Ovary (tissue), 9 donors: ENCODE results near the gene TNFRSF19. TPM values are rescaled to one million over a fixed set of nuclear protein-coding genes. Genes with fewer than 3 reads are reported as not detected.

Experiments
- DNase-seq, 5 donors: peaks; one replicate each; pipeline ENCODE4 v3.0.0-alpha.2; 2019 to 2020
- H3K27ac ChIP-seq, 2 donors: fragments of 200-600 bp; one replicate each; pipeline versions ENCODE4 v1.5.1 to v1.8.0; 2019 to 2022
- H3K27me3 ChIP-seq: fragments of 200-600 bp; one replicate; pipeline ENCODE4 v1.8.0; 2022
- H3K36me3 ChIP-seq: fragments of 200-600 bp; sonication (generic); one replicate; pipeline ENCODE4 v1.5.1; 2019
- H3K4me1 ChIP-seq: one replicate; pipeline ENCODE4 v1.8.1; 2013; ENCODE audit warnings: mild to moderate bottlenecking, moderate library complexity; ENCODE audit not compliant: insufficient read depth
- H3K4me3 ChIP-seq: fragments of 200-600 bp; sonication (generic); one replicate; pipeline ENCODE4 v1.5.1; 2017
- H3K9me3 ChIP-seq, 2 donors: fragments of 200-600 bp in 1 of 2; sonication (generic) in 1 of 2; one replicate each; pipeline versions ENCODE4 v1.5.1 to v1.8.1; 2013 to 2019; ENCODE audit warnings: mild to moderate bottlenecking in 1 of 2, moderate library complexity in 1 of 2
- CTCF ChIP-seq, 3 donors: fragments of 450-650 bp in 2 of 3; fragments of 200-600 bp in 1 of 3; IDR thresholded peaks; one replicate each; pipeline versions ENCODE4 v1.5.1 to v1.8.0; 2016 to 2022; ENCODE audit warnings: antibody characterized with exemption in 3 of 3, mild to moderate bottlenecking in 1 of 3
- EP300 ChIP-seq: sonication (generic); formaldehyde crosslinking; IDR thresholded peaks from one replicate; pipeline ENCODE4 v1.6.1; 2017; ENCODE audit warnings: antibody characterized with exemption
- POLR2A ChIP-seq: fragments of 450-650 bp; IDR thresholded peaks from one replicate; pipeline ENCODE4 v1.6.1; 2017; ENCODE audit warnings: antibody characterized with exemption, mild to moderate bottlenecking, moderate library complexity
- WGBS, 3 donors: extraction: QIAGEN DNeasy Blood & Tissue Kit in 1 of 3; methylation state at CpG; one replicate each; pipeline versions ENCODE4 v1.1.5 to v1.1.7; 2013 to 2017; 5-methylcytosine and 5-hydroxymethylcytosine counted together
- intact Hi-C, 4 donors: fragments of 100-400 bp; cut with DNase I; formaldehyde crosslinking; loops; one replicate each; pipeline versions ENCODE4 v1.11.0 to v1.15.1; 2022 to 2023
- polyA plus RNA-seq, 2 donors: library from polyadenylated mRNA; stranded (reverse); fragments of 200-250 nt in 1 of 2; fragments of 350-450 nt in 1 of 2; fragmentation: Illumina TruSeq in 1 of 2; extraction: RNeasy Lipid Tissue Mini Kit (QIAGEN cat#74804) in 1 of 2; gene quantifications; one replicate each; pipeline ENCODE4 v1.2.3, GENCODE V29; 2013 to 2014
- total RNA-seq, 7 donors: library from RNA; depleted of rRNA in 2 of 7; stranded (reverse); fragments of >200 nt in 2 of 7; fragmentation: NEBNext Ultra II Directional in 3 of 7; extraction: Animal tissue kit (Norgen Biotek cat#: 25700) in 3 of 7; gene quantifications; one replicate each; pipeline versions ENCODE4 v1.1.0 to v1.2.4, GENCODE V29; 2016 to 2023
- donor health status: DM: no; HTN: no; CAD: no; lungs with moderate emphysema.
- donor health status: DM: no; HTN: no; CAD: no.
- donor health status: Bipolar disorder and iron deficiency.
- donor health status: DM: yes; HTN: yes; CAD: no.
- donor health status: DM: no; HTN: no; CAD: no.
- donor health status: DM: yes; HTN: yes; CAD: no.

The TNFRSF19 gene
- total and polyA plus RNA-seq, 9 donors, result 2.6 to 15.3 (median 4.8) TPM

GRCh38 chr13:23541221-23541824, 28.9 kb upstream of the TNFRSF19 start:
- Histone ChIP-seq H3K9me3 (no peaks in the 10 kb centered on the region), H3K27ac (no peak overlapping the region), H3K36me3 (no peaks in the 10 kb centered on the region), H3K4me1 (no peaks in the 10 kb centered on the region), H3K4me3 (no peak overlapping the region), H3K27me3 (no peaks in the 10 kb centered on the region)
- intact Hi-C loops, result no loop called here
- TF ChIP-seq CTCF (IDR thresholded peaks at IDR 0.05) (no peak), EP300 (no peak), POLR2A (no peak)
- 67 to 85% (median 73%) methylated on average over 4 of the region's 4 CpGs for WGBS, 3 donors
- no peak for DNase-seq

GRCh38 chr13:23544668-23545067, 25.5 kb upstream of the TNFRSF19 start:
- 83 to 86% (median 86%) methylated on average over 4 of the region's 4 CpGs for WGBS, 3 donors
- TF ChIP-seq POLR2A (no peak), EP300 (no peak), CTCF (IDR thresholded peaks at IDR 0.05) (no peak)
- Histone ChIP-seq H3K27ac (no peak overlapping the region), H3K4me3 (no peak overlapping the region), H3K4me1 (no peaks in the 10 kb centered on the region), H3K27me3 (no peaks in the 10 kb centered on the region), H3K36me3 (no peaks in the 10 kb centered on the region), H3K9me3 (no peaks in the 10 kb centered on the region)
- intact Hi-C loops, result no loop called here
- DNase-seq, result no peak

DNA sequence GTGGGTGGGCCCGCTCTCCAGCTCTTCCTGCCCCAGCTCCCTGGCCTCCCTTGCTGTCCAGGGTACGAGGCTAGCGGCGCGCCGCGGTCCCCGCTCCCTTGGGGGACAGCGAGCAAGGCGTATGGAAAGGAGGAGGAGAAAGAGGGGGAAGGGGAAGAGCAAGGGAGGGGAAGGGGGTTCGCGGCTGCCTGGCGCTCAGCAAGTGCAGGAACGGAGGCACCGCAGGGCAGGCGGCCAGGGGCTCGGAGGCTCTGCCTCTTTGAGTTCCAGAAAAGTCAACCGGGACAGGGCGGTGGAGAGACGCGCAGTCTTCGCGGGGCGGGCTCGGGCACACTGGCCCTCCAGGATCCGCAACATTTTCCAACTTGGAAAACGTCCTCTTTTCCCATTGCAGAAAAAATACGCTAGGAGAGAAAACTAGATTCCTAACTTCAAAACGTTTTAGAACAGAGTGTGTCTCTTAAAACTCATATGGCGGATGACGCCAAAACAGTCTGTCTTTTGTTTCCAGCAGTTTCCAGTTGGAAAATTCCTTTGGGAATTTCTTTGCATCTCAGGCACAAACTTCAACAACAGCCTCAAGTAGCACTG, 23.1 kb upstream of the TNFRSF19 start:
- no peaks in the 10 kb centered on the region for H3K36me3 ChIP-seq
- TF ChIP-seq EP300 (no peak), CTCF (IDR thresholded peaks at IDR 0.05) (no peak)
- 2 to 8% (median 3%) methylated on average over 31 of the region's 31 CpGs for WGBS, 3 donors
- H3K4me3 ChIP-seq, result peak overlapping the region; percentile 40
- no peaks in the 10 kb centered on the region for H3K9me3 ChIP-seq
- peak; percentile 29 to 64 (median 36) for DNase-seq
- H3K4me1 ChIP-seq, result no peaks in the 10 kb centered on the region
- H3K27ac ChIP-seq, result peak overlapping the region in 1 of 2 donors; percentile 58
- intact Hi-C loops, result no loop called here
- no peaks in the 10 kb centered on the region for H3K27me3 ChIP-seq

DNA sequence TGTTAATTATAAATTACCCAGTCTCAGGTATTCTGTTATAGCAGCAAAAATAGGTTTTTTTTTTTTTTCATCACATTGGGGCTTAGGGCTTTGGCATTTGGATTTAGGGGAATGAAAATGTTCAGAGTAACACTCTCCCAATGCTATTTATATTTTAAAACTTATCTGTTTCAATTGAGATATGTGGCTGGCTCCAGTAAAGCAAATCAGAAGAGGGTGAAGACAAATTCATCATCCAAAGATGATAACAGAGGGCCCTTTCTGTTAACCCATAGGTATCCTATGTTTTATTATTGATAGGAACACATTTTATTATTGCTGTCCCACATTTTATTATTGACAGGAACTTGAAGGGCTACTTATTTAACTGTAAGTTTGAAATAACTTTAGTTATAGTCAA, 20.5 kb upstream of the TNFRSF19 start:
- no peaks in the 10 kb centered on the region for H3K9me3 ChIP-seq
- no peak for DNase-seq
- TF ChIP-seq EP300, result no peak
- no peak for TF ChIP-seq POLR2A
- TF ChIP-seq CTCF (IDR thresholded peaks at IDR 0.05), result no peak
- no peaks in the 10 kb centered on the region for H3K36me3 ChIP-seq
- H3K27ac ChIP-seq, result no peak overlapping the region
- no peaks in the 10 kb centered on the region for H3K4me1 ChIP-seq
- intact Hi-C loops, result no loop called here
- H3K4me3 ChIP-seq, result no peak overlapping the region
- H3K27me3 ChIP-seq, result no peaks in the 10 kb centered on the region
